K562 (cell line): Measurements from ENCODE around the gene MATN1. TPM values are rescaled to one million over a fixed set of nuclear protein-coding genes. Genes with fewer than 3 reads are reported as not detected.
A peak's percentile ranks its signal among the peaks of the same experiment; 100 is the strongest.

Experiments used
- CBFA2T2 ChIP-seq: fragments of 450-650 bp; conservative IDR thresholded peaks from 2 replicates; pipeline ENCODE4 v1.6.1; 2017; ENCODE audit warnings: mild to moderate bottlenecking
- FOS ChIP-seq: IDR thresholded peaks from 3 replicates; pipeline ENCODE4 v1.6.1; 2011; ENCODE audit not compliant: insufficient read length; ENCODE audit errors: extremely low read depth
- GTF2E2 ChIP-seq: fragments of 200-800 bp; sonication (Bioruptor generic); IDR thresholded peaks from 2 replicates; pipeline ENCODE4 v1.6.1; 2016; ENCODE audit warnings: missing genetic modification characterization, missing compliant biosample characterization
- HSF4 ChIP-seq: fragments of 250-450 bp; sonication (Bioruptor Pico); IDR thresholded peaks from 2 replicates; pipeline ENCODE4 v2.1.2; 2022; ENCODE audit warnings: mild to moderate bottlenecking, moderate library complexity, borderline replicate concordance
- KLF10 ChIP-seq: fragments of 250-450 bp; sonication (Bioruptor Pico); IDR thresholded peaks from 2 replicates; pipeline ENCODE4 v1.6.1; 2021; ENCODE audit warnings: matching md5 sums
- MTA1 ChIP-seq: fragments of 450-650 bp; IDR thresholded peaks from 2 replicates; pipeline ENCODE4 v1.6.1; 2017; ENCODE audit warnings: borderline replicate concordance
- RAD21 ChIP-seq, 2 experiments: fragments of 250-450 bp in 1 of 2; fragments of 450-650 bp in 1 of 2; sonication (Bioruptor Pico) in 1 of 2; formaldehyde crosslinking in 1 of 2; IDR thresholded peaks in 1 of 2; conservative IDR thresholded peaks in 1 of 2; 2 replicates each; pipeline versions ENCODE4 v1.4.0 to v1.8.0; 2020 to 2022; ENCODE audit warnings: mild to moderate bottlenecking in 2 of 2, moderate library complexity in 1 of 2
- SMARCB1 ChIP-seq: IDR thresholded peaks from 2 replicates; pipeline ENCODE4 v1.6.1; 2011; ENCODE audit warnings: improper control_type of control experiment, low read depth; ENCODE audit not compliant: insufficient read length
- TOE1 ChIP-seq, 2 experiments: fragments of 450-650 bp in 1 of 2; sonication (generic) in 1 of 2; formaldehyde crosslinking in 1 of 2; IDR thresholded peaks; 2 replicates each; pipeline versions ENCODE4 v1.7.1 to v1.8.0; 2016 to 2022; ENCODE audit warnings: borderline replicate concordance in 2 of 2, mild to moderate bottlenecking in 2 of 2, antibody characterized with exemption in 1 of 2, inconsistent platforms in 1 of 2, low read depth in 1 of 2, missing genetic modification reagents in 1 of 2, moderate library complexity in 1 of 2
- ZNF398 ChIP-seq: fragments of 250-450 bp; sonication (Bioruptor Pico); IDR thresholded peaks from 2 replicates; pipeline ENCODE4 v1.8.0; 2021; ENCODE audit warnings: moderate library complexity, mild to moderate bottlenecking, inconsistent platforms
- polyA plus RNA-seq, 8 experiments: library from polyadenylated mRNA; depleted of rRNA in 4 of 8; stranded (reverse) in 5 of 8; unstranded in 3 of 8; fragments of >200 nt; fragmentation: Nextera tagmentation in 2 of 8; fragmentation: Illumina TruSeq in 1 of 8; extraction: Ambion mirVana in 2 of 8; extraction: Trizol in 1 of 8; gene quantifications; 2 replicates each; pipeline versions ENCODE4 v1.2.1 to v1.2.3, GENCODE V29; 2011 to 2014; ENCODE audit warnings: inconsistent platforms in 1 of 8, missing spikeins in 1 of 8
- total RNA-seq, 7 experiments: library from RNA; depleted of rRNA in 6 of 7; stranded (reverse); fragments of >200 nt in 6 of 7; fragmentation: Illumina TruSeq in 2 of 7; extraction: Trizol in 2 of 7; gene quantifications; 2 replicates each; pipeline versions ENCODE4 v1.2.1 to v1.2.3, GENCODE V29; 2011 to 2021; ENCODE audit warnings: low replicate concordance in 1 of 7
- TF ChIP-seq, protein P1 (sequence below): fragments of 200-600 bp; sonication (generic); IDR thresholded peaks from one replicate; pipeline ENCODE4 v1.6.1; 2012; ENCODE audit warnings: mild to moderate bottlenecking, low read depth, low read length, inconsistent platforms
- TF ChIP-seq, protein P2 (sequence below), 3 experiments: fragments of 200-800 bp in 1 of 3; sonication (Bioruptor generic) in 1 of 3; sonication (generic) in 1 of 3; formaldehyde crosslinking in 1 of 3; IDR thresholded peaks; 2 replicates each; pipeline versions ENCODE4 v1.6.1 to v1.8.0; 2016 to 2022; ENCODE audit warnings: mild to moderate bottlenecking in 2 of 3, missing compliant biosample characterization in 2 of 3, missing genetic modification characterization in 2 of 3, missing genetic modification reagents in 1 of 3
- TF ChIP-seq, protein P3 (sequence below): fragments of 250-450 bp; sonication (Bioruptor Pico); IDR thresholded peaks from 2 replicates; pipeline ENCODE4 v1.8.0; 2021; ENCODE audit warnings: moderate library complexity, mild to moderate bottlenecking, inconsistent platforms

The MATN1 gene
- total and polyA plus RNA-seq, 9 of the 15 experiments (the other 6 are each of a cell fraction or from before 2014, with no cell fraction given), result 0.10 to 2.3 (median 1.2) TPM

DNA sequence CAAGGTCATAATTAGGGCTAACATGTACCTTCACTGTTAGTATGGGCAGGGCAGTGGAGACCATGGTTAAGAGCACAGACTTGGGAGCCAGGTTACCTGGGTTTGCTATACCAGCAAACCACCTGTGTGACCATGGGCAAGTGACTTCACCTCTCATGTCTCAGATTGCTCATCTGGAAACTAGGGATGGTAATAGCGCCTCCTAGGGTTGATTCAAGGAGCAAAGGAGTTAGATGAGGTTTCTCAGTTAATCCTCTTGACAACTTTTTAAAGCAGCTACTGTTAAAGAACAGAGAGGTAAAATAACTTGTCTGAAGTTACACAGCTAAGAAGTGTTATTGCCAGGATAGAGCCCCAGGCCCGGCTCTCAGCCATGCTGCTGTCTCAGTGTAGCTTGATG, 790 bp upstream of the MATN1 start (continued):
- TF ChIP-seq, protein P1, sequence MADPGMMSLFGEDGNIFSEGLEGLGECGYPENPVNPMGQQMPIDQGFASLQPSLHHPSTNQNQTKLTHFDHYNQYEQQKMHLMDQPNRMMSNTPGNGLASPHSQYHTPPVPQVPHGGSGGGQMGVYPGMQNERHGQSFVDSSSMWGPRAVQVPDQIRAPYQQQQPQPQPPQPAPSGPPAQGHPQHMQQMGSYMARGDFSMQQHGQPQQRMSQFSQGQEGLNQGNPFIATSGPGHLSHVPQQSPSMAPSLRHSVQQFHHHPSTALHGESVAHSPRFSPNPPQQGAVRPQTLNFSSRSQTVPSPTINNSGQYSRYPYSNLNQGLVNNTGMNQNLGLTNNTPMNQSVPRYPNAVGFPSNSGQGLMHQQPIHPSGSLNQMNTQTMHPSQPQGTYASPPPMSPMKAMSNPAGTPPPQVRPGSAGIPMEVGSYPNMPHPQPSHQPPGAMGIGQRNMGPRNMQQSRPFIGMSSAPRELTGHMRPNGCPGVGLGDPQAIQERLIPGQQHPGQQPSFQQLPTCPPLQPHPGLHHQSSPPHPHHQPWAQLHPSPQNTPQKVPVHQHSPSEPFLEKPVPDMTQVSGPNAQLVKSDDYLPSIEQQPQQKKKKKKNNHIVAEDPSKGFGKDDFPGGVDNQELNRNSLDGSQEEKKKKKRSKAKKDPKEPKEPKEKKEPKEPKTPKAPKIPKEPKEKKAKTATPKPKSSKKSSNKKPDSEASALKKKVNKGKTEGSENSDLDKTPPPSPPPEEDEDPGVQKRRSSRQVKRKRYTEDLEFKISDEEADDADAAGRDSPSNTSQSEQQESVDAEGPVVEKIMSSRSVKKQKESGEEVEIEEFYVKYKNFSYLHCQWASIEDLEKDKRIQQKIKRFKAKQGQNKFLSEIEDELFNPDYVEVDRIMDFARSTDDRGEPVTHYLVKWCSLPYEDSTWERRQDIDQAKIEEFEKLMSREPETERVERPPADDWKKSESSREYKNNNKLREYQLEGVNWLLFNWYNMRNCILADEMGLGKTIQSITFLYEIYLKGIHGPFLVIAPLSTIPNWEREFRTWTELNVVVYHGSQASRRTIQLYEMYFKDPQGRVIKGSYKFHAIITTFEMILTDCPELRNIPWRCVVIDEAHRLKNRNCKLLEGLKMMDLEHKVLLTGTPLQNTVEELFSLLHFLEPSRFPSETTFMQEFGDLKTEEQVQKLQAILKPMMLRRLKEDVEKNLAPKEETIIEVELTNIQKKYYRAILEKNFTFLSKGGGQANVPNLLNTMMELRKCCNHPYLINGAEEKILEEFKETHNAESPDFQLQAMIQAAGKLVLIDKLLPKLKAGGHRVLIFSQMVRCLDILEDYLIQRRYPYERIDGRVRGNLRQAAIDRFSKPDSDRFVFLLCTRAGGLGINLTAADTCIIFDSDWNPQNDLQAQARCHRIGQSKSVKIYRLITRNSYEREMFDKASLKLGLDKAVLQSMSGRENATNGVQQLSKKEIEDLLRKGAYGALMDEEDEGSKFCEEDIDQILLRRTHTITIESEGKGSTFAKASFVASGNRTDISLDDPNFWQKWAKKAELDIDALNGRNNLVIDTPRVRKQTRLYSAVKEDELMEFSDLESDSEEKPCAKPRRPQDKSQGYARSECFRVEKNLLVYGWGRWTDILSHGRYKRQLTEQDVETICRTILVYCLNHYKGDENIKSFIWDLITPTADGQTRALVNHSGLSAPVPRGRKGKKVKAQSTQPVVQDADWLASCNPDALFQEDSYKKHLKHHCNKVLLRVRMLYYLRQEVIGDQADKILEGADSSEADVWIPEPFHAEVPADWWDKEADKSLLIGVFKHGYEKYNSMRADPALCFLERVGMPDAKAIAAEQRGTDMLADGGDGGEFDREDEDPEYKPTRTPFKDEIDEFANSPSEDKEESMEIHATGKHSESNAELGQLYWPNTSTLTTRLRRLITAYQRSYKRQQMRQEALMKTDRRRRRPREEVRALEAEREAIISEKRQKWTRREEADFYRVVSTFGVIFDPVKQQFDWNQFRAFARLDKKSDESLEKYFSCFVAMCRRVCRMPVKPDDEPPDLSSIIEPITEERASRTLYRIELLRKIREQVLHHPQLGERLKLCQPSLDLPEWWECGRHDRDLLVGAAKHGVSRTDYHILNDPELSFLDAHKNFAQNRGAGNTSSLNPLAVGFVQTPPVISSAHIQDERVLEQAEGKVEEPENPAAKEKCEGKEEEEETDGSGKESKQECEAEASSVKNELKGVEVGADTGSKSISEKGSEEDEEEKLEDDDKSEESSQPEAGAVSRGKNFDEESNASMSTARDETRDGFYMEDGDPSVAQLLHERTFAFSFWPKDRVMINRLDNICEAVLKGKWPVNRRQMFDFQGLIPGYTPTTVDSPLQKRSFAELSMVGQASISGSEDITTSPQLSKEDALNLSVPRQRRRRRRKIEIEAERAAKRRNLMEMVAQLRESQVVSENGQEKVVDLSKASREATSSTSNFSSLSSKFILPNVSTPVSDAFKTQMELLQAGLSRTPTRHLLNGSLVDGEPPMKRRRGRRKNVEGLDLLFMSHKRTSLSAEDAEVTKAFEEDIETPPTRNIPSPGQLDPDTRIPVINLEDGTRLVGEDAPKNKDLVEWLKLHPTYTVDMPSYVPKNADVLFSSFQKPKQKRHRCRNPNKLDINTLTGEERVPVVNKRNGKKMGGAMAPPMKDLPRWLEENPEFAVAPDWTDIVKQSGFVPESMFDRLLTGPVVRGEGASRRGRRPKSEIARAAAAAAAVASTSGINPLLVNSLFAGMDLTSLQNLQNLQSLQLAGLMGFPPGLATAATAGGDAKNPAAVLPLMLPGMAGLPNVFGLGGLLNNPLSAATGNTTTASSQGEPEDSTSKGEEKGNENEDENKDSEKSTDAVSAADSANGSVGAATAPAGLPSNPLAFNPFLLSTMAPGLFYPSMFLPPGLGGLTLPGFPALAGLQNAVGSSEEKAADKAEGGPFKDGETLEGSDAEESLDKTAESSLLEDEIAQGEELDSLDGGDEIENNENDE, result no peak
- TF ChIP-seq HSF4 (CRISPR knock-in tag) (no peak), SMARCB1 (no peak), RAD21 (CRISPR knock-in tag; conservative IDR thresholded peaks at IDR 0.05 in 1 of 2, IDR thresholded peaks at IDR 0.05 in 1 of 2) (peak in 1 of 2 experiments; percentile 29; a peak in 1 of 4 replicates), TOE1 (IDR thresholded peaks at IDR 0.05; ENCODE audit: borderline replicate concordance) (no peak), TOE1 (CRISPR knock-in tag; IDR thresholded peaks at IDR 0.05; ENCODE audit: borderline replicate concordance, low read depth) (no peak), MTA1 (no peak), CBFA2T2 (no peak), FOS (no peak), GTF2E2 (tag) (no peak), KLF10 (no peak), ZNF398 (CRISPR knock-in tag) (no peak)
- TF ChIP-seq, protein P2, sequence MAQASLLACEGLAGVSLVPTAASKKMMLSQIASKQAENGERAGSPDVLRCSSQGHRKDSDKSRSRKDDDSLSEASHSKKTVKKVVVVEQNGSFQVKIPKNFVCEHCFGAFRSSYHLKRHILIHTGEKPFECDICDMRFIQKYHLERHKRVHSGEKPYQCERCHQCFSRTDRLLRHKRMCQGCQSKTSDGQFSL (CRISPR knock-in tag; IDR thresholded peaks at IDR 0.05), result no peak
- TF ChIP-seq, protein P2 (tag; IDR thresholded peaks at IDR 0.05), result no peak
- TF ChIP-seq, protein P3, sequence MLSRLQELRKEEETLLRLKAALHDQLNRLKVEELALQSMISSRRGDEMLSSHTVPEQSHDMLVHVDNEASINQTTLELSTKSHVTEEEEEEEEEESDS (CRISPR knock-in tag), result no peak
